Measurements from ENCODE around the gene EXOC6B.
"Not testable (repeated sequence)": the region's sequence is repeated elsewhere in the genome, so short reads cannot be mapped to it uniquely, and the experiment has no call there.

Gene EXOC6B

GRCh38 chr2:72678024-72678423, 147.8 kb downstream of the EXOC6B start:
- no peak for DNase-seq (ENCODE audit: low spot score)

GRCh38 chr2:72676341-72677025, 149.3 kb downstream of the EXOC6B start:
- no peak for DNase-seq (ENCODE audit: low spot score)

GRCh38 chr2:72674982-72675915, 150.6 kb downstream of the EXOC6B start:
- DNase-seq (ENCODE audit: low spot score) = no peak

- no peak for DNase-seq (ENCODE audit: low spot score)
Observed at GRCh38 chr2:72673279-72673678, 152.6 kb downstream of the EXOC6B start.

GRCh38 chr2:72669121-72669520, 156.7 kb downstream of the EXOC6B start:
- no peak for DNase-seq (ENCODE audit: low spot score)

GRCh38 chr2:72668647-72669046, 157.2 kb downstream of the EXOC6B start:
- no peak for DNase-seq (ENCODE audit: low spot score)

GRCh38 chr2:72665448-72665847, 160.4 kb downstream of the EXOC6B start:
- no peak for DNase-seq (ENCODE audit: low spot score)

GRCh38 chr2:72661985-72662384, 163.8 kb downstream of the EXOC6B start:
- DNase-seq (ENCODE audit: low spot score) = no peak

GRCh38 chr2:72649810-72650209, 176.0 kb downstream of the EXOC6B start:
- no peak for DNase-seq (ENCODE audit: low spot score)

- not testable (repeated sequence) for DNase-seq (ENCODE audit: low spot score)
Observed at GRCh38 chr2:72641221-72641620, 184.6 kb downstream of the EXOC6B start.

GRCh38 chr2:72638600-72639211, 187.1 kb downstream of the EXOC6B start:
- no peak for DNase-seq (ENCODE audit: low spot score)

GRCh38 chr2:72636210-72636609, 189.6 kb downstream of the EXOC6B start:
- DNase-seq (ENCODE audit: low spot score) = no peak

- no peak for DNase-seq (ENCODE audit: low spot score)
Observed at GRCh38 chr2:72630767-72631166, 195.1 kb downstream of the EXOC6B start.

- no peak for DNase-seq (ENCODE audit: low spot score)
Observed at GRCh38 chr2:72629062-72629461, 196.8 kb downstream of the EXOC6B start.

- DNase-seq (ENCODE audit: low spot score) = no peak
Observed at GRCh38 chr2:72627083-72627482, 198.8 kb downstream of the EXOC6B start.

GRCh38 chr2:72625366-72625765, 200.5 kb downstream of the EXOC6B start:
- no peak for DNase-seq (ENCODE audit: low spot score)

GRCh38 chr2:72623481-72623880, 202.4 kb downstream of the EXOC6B start:
- DNase-seq (ENCODE audit: low spot score) = no peak

GRCh38 chr2:72619626-72620025, 206.2 kb downstream of the EXOC6B start:
- DNase-seq (ENCODE audit: low spot score) = no peak

GRCh38 chr2:72613931-72614330, 211.9 kb downstream of the EXOC6B start:
- no peak for DNase-seq (ENCODE audit: low spot score)

GRCh38 chr2:72612614-72613160, 213.1 kb downstream of the EXOC6B start:
- DNase-seq (ENCODE audit: low spot score) = no peak

GRCh38 chr2:72607189-72607588, 218.6 kb downstream of the EXOC6B start:
- no peak for DNase-seq (ENCODE audit: low spot score)

- DNase-seq (ENCODE audit: low spot score) = no peak
Observed at GRCh38 chr2:72605836-72606442, 219.9 kb downstream of the EXOC6B start.

Data from CD4-positive, alpha-beta T cell treated with Interleukin-15 for 4 hours (primary cell).